Frontal cortex (tissue), 4 donors: Measurements from ENCODE around the gene STEEP1. TPM values are rescaled to one million over a fixed set of nuclear protein-coding genes. Genes with fewer than 3 reads are reported as not detected.
"Not testable (repeated sequence)": the region's sequence is repeated elsewhere in the genome, so short reads cannot be mapped to it uniquely, and the experiment has no call there.

Experiments used
- DNase-seq, 2 donors: peaks; one replicate each; pipeline ENCODE4 v3.0.0; 2012; ENCODE audit warnings: low spot score in 2 of 2
- FAIRE-seq: peaks from 2 replicates; lab custom pipeline; 2012; peaks lifted over from hg19 to GRCh38; lab: Jason Lieb, UNC
- total RNA-seq: library from RNA; depleted of rRNA; stranded (reverse); fragments of >200 nt; gene quantifications from one replicate; pipeline ENCODE4 v1.2.3, GENCODE V29; 2014
- donor health status: control.
- donor health status: control.
- donor health status: control.

STEEP1 gene
- total RNA-seq, 1 donor from 2014 or later: 35.1 TPM

DNA sequence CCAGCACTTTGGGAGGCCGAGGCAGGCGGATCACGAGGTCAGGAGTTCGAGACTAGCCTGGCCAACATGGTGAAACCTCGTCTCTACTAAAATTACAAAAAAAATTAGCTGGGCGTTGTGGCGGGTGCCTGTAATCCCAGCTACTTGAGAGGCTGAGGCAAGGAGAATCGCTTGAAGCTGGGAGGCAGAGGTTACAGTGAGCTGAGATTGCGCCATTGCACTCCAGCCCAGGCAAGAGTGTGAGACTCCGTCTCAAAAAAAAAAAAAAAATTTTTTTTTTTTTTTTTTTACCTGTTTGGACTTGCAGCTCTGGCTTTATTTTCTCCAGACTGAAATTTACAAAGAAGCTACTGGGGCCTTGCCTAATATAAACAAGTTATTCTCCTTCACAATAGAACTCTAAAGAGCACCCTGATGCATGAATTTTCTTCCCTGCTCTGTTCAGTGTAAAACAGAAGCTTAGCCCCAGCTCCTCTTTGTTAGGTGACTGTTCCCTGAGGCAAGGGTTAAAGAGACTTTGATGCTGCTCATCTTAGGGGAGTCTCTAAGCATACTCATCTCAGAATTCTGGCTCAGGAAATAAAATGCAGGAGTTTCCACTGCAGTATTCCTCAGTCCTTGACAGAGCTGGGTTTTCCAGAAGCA lies 71.2 kb downstream of the STEEP1 start:
- not testable (repeated sequence) for DNase-seq, FAIRE-seq

DNA sequence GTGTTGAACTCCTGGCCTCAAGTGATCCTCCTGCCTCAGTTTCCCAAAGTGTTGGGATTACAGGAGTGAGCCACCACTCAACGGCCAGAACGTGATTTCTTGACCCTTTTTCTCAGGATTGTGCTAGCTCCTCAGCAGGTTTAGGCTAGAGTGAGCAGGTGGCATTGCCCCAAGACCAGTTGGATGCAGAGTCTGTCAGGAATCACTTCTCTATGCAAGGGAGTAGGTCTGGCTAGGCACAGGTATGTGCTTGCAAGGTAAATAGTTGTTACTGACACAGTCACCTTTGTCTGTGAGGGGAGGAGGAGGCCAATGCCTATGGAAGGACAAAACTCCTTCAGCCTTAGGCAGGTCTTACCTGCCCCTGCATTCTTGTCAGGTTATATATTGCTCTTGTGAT lies 72.7 kb downstream of the STEEP1 start:
- no peak for FAIRE-seq
- no peak for DNase-seq

DNA sequence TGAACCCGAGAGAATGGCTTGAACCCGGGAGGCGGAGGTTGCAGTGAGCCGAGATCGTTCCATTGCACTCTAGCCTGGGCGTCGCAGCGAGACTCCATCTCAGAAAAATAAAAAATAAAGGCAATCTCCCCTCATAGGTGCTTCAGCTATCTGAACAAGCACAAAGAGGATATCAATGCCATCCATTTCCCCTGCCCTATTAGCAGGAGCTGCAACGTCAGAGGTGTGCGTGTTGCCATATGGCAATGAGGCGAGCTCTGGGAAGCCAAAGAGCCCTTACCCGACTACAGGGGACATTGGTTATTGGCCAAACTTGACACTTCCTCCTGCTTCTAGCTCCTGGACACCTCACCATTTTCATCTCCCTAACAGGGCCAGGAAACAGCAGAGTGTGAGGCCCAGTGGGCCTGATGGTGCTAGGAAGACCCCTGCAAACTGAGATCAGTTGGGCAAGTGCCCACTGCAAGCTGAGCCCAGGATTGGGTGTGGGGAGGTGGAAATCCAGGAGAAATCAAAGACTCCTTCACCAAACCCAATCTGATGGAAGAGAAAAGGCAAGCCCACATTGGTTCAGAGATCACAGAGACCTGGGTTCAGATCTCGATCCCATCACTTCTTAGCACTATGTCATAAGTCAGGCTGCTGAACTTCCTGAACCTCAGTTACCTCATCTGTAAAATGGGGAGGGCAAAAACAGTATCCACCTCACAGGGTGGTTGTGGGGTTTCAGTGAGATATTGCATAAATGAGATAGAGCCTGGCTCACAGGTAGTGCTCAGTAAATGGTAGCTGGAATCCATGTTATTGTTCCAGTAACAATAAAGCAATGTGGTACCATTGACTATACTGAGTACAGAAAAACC lies 75.8 kb downstream of the STEEP1 start:
- DNase-seq (no peak), FAIRE-seq (no peak)

DNA sequence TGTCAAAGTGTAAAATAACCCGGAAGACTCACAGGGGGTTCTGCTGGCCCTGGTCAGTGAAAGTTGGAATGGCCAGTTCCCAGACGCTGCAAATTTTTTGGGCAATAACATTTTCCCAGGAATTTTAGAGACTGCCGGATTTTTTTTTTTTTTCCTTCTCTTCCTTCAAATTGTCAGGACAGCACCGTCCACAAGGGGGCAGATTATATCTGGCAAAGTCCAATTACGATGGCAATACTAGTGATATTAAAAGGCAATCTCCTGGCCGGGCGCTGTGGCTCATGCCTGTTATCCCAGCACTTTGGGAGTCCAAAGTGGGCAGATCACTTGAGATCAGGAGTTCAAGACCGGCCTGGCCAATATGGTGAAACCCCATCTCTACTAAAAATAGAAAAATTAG lies 76.5 kb downstream of the STEEP1 start:
- FAIRE-seq (no peak), DNase-seq (peak; percentile 47)

Other genes starting within 250 kb of the STEEP1 start
- gene SLC25A43, start 166.1 kb downstream of the STEEP1 start, total RNA-seq: 2.4 TPM
- gene SLC25A5, start 97.0 kb downstream of the STEEP1 start, total RNA-seq: 88.0 TPM
- gene UBE2A, start 9.2 kb upstream of the STEEP1 start, total RNA-seq: 22.4 TPM
- 15.1 TPM for gene NKRF, start 41.0 kb upstream of the STEEP1 start, total RNA-seq
- 69.3 TPM for gene SEPTIN6, start 127.8 kb upstream of the STEEP1 start, total RNA-seq
- 0.82 TPM for gene SOWAHD, start 193.2 kb upstream of the STEEP1 start, total RNA-seq
- gene RPL39, start 226.2 kb upstream of the STEEP1 start, total RNA-seq: 3,561 TPM